Measurements from ENCODE around the gene DAB2IP. TPM values are rescaled to one million over a fixed set of nuclear protein-coding genes. Genes with fewer than 3 reads are reported as not detected.

The DAB2IP gene
- total RNA-seq, 1 experiment from 2014 or later = 15.2 TPM

- H4K20me1 ChIP-seq (ENCODE audit: low read length) = no peaks in the 10 kb centered on the region
- CTCF ChIA-PET = no interaction called here
- BruUV-seq (replicated peaks) = no TSS peak
- intact Hi-C loops (cut with micrococcal nuclease) = no loop called here
- no peaks in the 10 kb centered on the region for H3K27me3 ChIP-seq (ENCODE audit: low read length)
- H3K9ac ChIP-seq (ENCODE audit: low read length) = no peak overlapping the region
- POLR2A ChIA-PET (ENCODE audit: unreplicated experiment) = no interaction called here
- H3K9me3 ChIP-seq (ENCODE audit: low read length) = no peaks in the 10 kb centered on the region
- no peaks in the 10 kb centered on the region for H3K9me2 ChIP-seq (replicated peaks; ENCODE audit: low read length)
- H3K4me2 ChIP-seq (ENCODE audit: low read length) = no peak overlapping the region
- H3K79me2 ChIP-seq (ENCODE audit: low read length) = no peaks in the 10 kb centered on the region
- H3F3A ChIP-seq (ENCODE audit: low read length, unreplicated experiment) = no peaks in the 10 kb centered on the region
- no peak for TF ChIP-seq EZH2phosphoT487 (IDR thresholded peaks at IDR 0.05; ENCODE audit: borderline replicate concordance, low read length)
- TF ChIP-seq CTCF (conservative IDR thresholded peaks at IDR 0.05; ENCODE audit: low read depth, low read length) = no peak
- no peak for TF ChIP-seq EZH2 (IDR thresholded peaks at IDR 0.05; ENCODE audit: low read length, unreplicated experiment)
- no peaks in the 10 kb centered on the region for H3K36me3 ChIP-seq (ENCODE audit: low read depth, low read length)
- H3K27ac ChIP-seq (ENCODE audit: low read length) = no peak overlapping the region
- no peak for ATAC-seq
- H2AFZ ChIP-seq (ENCODE audit: low read length) = no peak overlapping the region
- H3K4me1 ChIP-seq (ENCODE audit: insufficient read depth, low read length) = peaks cover 12% of the 10 kb centered on the region
- H3K4me3 ChIP-seq (ENCODE audit: low read length) = no peak overlapping the region
- no peak for DNase-seq
These were observed 3.2 kb downstream of the DAB2IP start for GRCh38 chr9:121654499-121655140.

- Histone ChIP-seq H3K4me1 (ENCODE audit: insufficient read depth, low read length) (peaks cover 7% of the 10 kb centered on the region), H3K9me2 (replicated peaks; ENCODE audit: low read length) (no peaks in the 10 kb centered on the region), H3K36me3 (ENCODE audit: low read depth, low read length) (no peaks in the 10 kb centered on the region), H2AFZ (ENCODE audit: low read length) (no peak overlapping the region), H3K79me2 (ENCODE audit: low read length) (no peaks in the 10 kb centered on the region), H3K27me3 (ENCODE audit: low read length) (no peaks in the 10 kb centered on the region), H3K9me3 (ENCODE audit: low read length) (no peaks in the 10 kb centered on the region), H3K4me2 (ENCODE audit: low read length) (no peak overlapping the region), H3K9ac (ENCODE audit: low read length) (no peak overlapping the region), H3K27ac (ENCODE audit: low read length) (no peak overlapping the region), H3K4me3 (ENCODE audit: low read length) (no peak overlapping the region), H3F3A (ENCODE audit: low read length, unreplicated experiment) (no peaks in the 10 kb centered on the region), H4K20me1 (ENCODE audit: low read length) (no peaks in the 10 kb centered on the region)
- ATAC-seq (no peak), DNase-seq (no peak)
- intact Hi-C loops (cut with micrococcal nuclease) = no loop called here
- no peak for TF ChIP-seq EZH2 (IDR thresholded peaks at IDR 0.05; ENCODE audit: low read length, unreplicated experiment)
- TF ChIP-seq CTCF (conservative IDR thresholded peaks at IDR 0.05; ENCODE audit: low read depth, low read length) = no peak
- TF ChIP-seq EZH2phosphoT487 (IDR thresholded peaks at IDR 0.05; ENCODE audit: borderline replicate concordance, low read length) = no peak
- ChIA-PET CTCF (no interaction called here), POLR2A (ENCODE audit: unreplicated experiment) (no interaction called here)
- BruUV-seq (replicated peaks) = no TSS peak
These were observed 3.9 kb downstream of the DAB2IP start for GRCh38 chr9:121655231-121655755.

GRCh38 chr9:121656941-121657470 is 5.6 kb downstream of the DAB2IP start:
- Histone ChIP-seq H3K9me2 (replicated peaks; ENCODE audit: low read length) (no peaks in the 10 kb centered on the region), H2AFZ (ENCODE audit: low read length) (no peak overlapping the region), H3K36me3 (ENCODE audit: low read depth, low read length) (no peaks in the 10 kb centered on the region), H3K4me2 (ENCODE audit: low read length) (no peak overlapping the region), H3K9me3 (ENCODE audit: low read length) (no peaks in the 10 kb centered on the region), H3K27ac (ENCODE audit: low read length) (no peak overlapping the region), H3K4me3 (ENCODE audit: low read length) (no peak overlapping the region), H4K20me1 (ENCODE audit: low read length) (no peaks in the 10 kb centered on the region), H3K27me3 (ENCODE audit: low read length) (no peaks in the 10 kb centered on the region), H3K4me1 (ENCODE audit: insufficient read depth, low read length) (no peaks in the 10 kb centered on the region), H3K9ac (ENCODE audit: low read length) (no peak overlapping the region), H3K79me2 (ENCODE audit: low read length) (no peaks in the 10 kb centered on the region), H3F3A (ENCODE audit: low read length, unreplicated experiment) (no peaks in the 10 kb centered on the region)
- BruUV-seq (replicated peaks) = no TSS peak
- no peak for TF ChIP-seq CTCF (conservative IDR thresholded peaks at IDR 0.05; ENCODE audit: low read depth, low read length)
- TF ChIP-seq EZH2phosphoT487 (IDR thresholded peaks at IDR 0.05; ENCODE audit: borderline replicate concordance, low read length) = no peak
- no peak for TF ChIP-seq EZH2 (IDR thresholded peaks at IDR 0.05; ENCODE audit: low read length, unreplicated experiment)
- ChIA-PET POLR2A (ENCODE audit: unreplicated experiment) (no interaction called here), CTCF (no interaction called here)
- no peak for ATAC-seq
- intact Hi-C loops (cut with micrococcal nuclease) = no loop called here
- no peak for DNase-seq

All from PC-3 (cell line).